Spinal cord (tissue), 10 donors: Measurements from ENCODE around the gene ZNF22. TPM values are rescaled to one million over a fixed set of nuclear protein-coding genes. Genes with fewer than 3 reads are reported as not detected.

Experiments
- DNase-seq, 6 donors: peaks; one replicate each; pipeline versions ENCODE4 v3.0.0 to v3.0.0-alpha.2; 2013 to 2015; ENCODE audit warnings: low spot score in 6 of 6, low read depth in 4 of 6
- H3K27ac ChIP-seq: one replicate; pipeline ENCODE4 v1.5.1; 2013; ENCODE audit warnings: low read depth, low read length, control low read depth
- H3K27me3 ChIP-seq: one replicate; pipeline ENCODE4 v1.6.1; 2013; ENCODE audit warnings: low read length; ENCODE audit not compliant: control insufficient read depth, insufficient read depth
- H3K36me3 ChIP-seq: one replicate; pipeline ENCODE4 v1.6.1; 2013; ENCODE audit warnings: low read length; ENCODE audit not compliant: control insufficient read depth, insufficient read depth
- H3K4me1 ChIP-seq: one replicate; pipeline ENCODE4 v1.6.1; 2013; ENCODE audit warnings: low read length; ENCODE audit not compliant: control insufficient read depth, insufficient read depth
- H3K4me3 ChIP-seq: one replicate; pipeline ENCODE4 v1.5.1; 2013; ENCODE audit warnings: low read depth, low read length, control low read depth
- H3K9me3 ChIP-seq: one replicate; pipeline ENCODE4 v1.6.1; 2013; ENCODE audit warnings: low read length; ENCODE audit not compliant: control insufficient read depth, insufficient read depth
- WGBS: methylation state at CpG from one replicate; pipeline ENCODE4 v1.1.5; 2013; ENCODE audit warnings: missing lambda C conversion rate; ENCODE audit not compliant: insufficient coverage; 5-methylcytosine and 5-hydroxymethylcytosine counted together
- polyA plus RNA-seq, 2 donors: library from polyadenylated mRNA; unstranded; fragments of 120-200 nt; gene quantifications; one replicate each; pipeline ENCODE4 v1.2.1, GENCODE V29; 2013; ENCODE audit not compliant: insufficient read length in 2 of 2
- total RNA-seq, 2 donors: library from RNA; depleted of rRNA in 1 of 2; stranded (reverse); fragments of 120-200 nt in 1 of 2; fragments of >200 nt in 1 of 2; gene quantifications; one replicate each; pipeline versions ENCODE4 v1.2.3 to v1.2.4, GENCODE V29; 2013 to 2014
- donor health status: healthy.

Gene ZNF22
- total and polyA plus RNA-seq, 4 donors = 44.5 to 58.6 (median 46.0) TPM

- Histone ChIP-seq H3K27me3 (no peaks in the 10 kb centered on the region), H3K36me3 (peaks cover 58% of the 10 kb centered on the region), H3K4me3 (no peak overlapping the region), H3K4me1 (peaks cover 60% of the 10 kb centered on the region), H3K9me3 (no peaks in the 10 kb centered on the region), H3K27ac (no peak overlapping the region)
- no peak for DNase-seq
- WGBS = 90% methylated on average over 5 of the region's 8 CpGs
Measured at GRCh38 chr10:44970812-44971395, 29.8 kb upstream of the ZNF22 start.

- no peak overlapping the region for H3K27ac ChIP-seq
- H3K4me1 ChIP-seq = peaks cover 58% of the 10 kb centered on the region
- WGBS = 95% methylated on average over 10 of the region's 11 CpGs
- peaks cover 60% of the 10 kb centered on the region for H3K36me3 ChIP-seq
- no peak for DNase-seq
- H3K27me3 ChIP-seq = no peaks in the 10 kb centered on the region
- no peaks in the 10 kb centered on the region for H3K9me3 ChIP-seq
- no peak overlapping the region for H3K4me3 ChIP-seq
Measured at GRCh38 chr10:44971434-44971833, 29.3 kb upstream of the ZNF22 start.

GRCh38 chr10:44971935-44972757 lies 28.6 kb upstream of the ZNF22 start:
- 96% methylated on average over 4 of the region's 12 CpGs for WGBS
- H3K27me3 ChIP-seq = no peaks in the 10 kb centered on the region
- no peaks in the 10 kb centered on the region for H3K9me3 ChIP-seq
- peaks cover 64% of the 10 kb centered on the region for H3K36me3 ChIP-seq
- H3K4me3 ChIP-seq = no peak overlapping the region
- no peak for DNase-seq
- H3K27ac ChIP-seq = no peak overlapping the region
- peaks cover 62% of the 10 kb centered on the region for H3K4me1 ChIP-seq

- no peaks in the 10 kb centered on the region for H3K9me3 ChIP-seq
- 67% methylated on average over 5 of the region's 6 CpGs for WGBS
- DNase-seq = no peak
- peaks cover 71% of the 10 kb centered on the region for H3K36me3 ChIP-seq
- no peak overlapping the region for H3K4me3 ChIP-seq
- no peak overlapping the region for H3K27ac ChIP-seq
- no peaks in the 10 kb centered on the region for H3K27me3 ChIP-seq
- H3K4me1 ChIP-seq = peaks cover 62% of the 10 kb centered on the region
Measured at GRCh38 chr10:44972874-44973306, 27.8 kb upstream of the ZNF22 start.

GRCh38 chr10:44973323-44974081 lies 27.2 kb upstream of the ZNF22 start:
- Histone ChIP-seq H3K4me3 (no peak overlapping the region), H3K27ac (no peak overlapping the region), H3K4me1 (peaks cover 62% of the 10 kb centered on the region), H3K36me3 (peaks cover 73% of the 10 kb centered on the region), H3K27me3 (no peaks in the 10 kb centered on the region), H3K9me3 (no peaks in the 10 kb centered on the region)
- no peak for DNase-seq
- 69% methylated on average over 15 of the region's 18 CpGs for WGBS

- Histone ChIP-seq H3K9me3 (no peaks in the 10 kb centered on the region), H3K36me3 (peaks cover 73% of the 10 kb centered on the region), H3K4me3 (peak overlapping the region; percentile 39), H3K27ac (peak overlapping the region; percentile 69), H3K27me3 (no peaks in the 10 kb centered on the region), H3K4me1 (peaks cover 63% of the 10 kb centered on the region)
- no peak for DNase-seq
- 37% methylated on average over 7 of the region's 7 CpGs for WGBS
Measured at GRCh38 chr10:44974082-44974627, 26.6 kb upstream of the ZNF22 start.

GRCh38 chr10:44974628-44975430 lies 25.9 kb upstream of the ZNF22 start:
- Histone ChIP-seq H3K27ac (peak overlapping the region; percentile 69), H3K27me3 (no peaks in the 10 kb centered on the region), H3K4me1 (peaks cover 63% of the 10 kb centered on the region), H3K36me3 (peaks cover 74% of the 10 kb centered on the region), H3K9me3 (no peaks in the 10 kb centered on the region), H3K4me3 (peak overlapping the region; percentile 39)
- WGBS = 5% methylated on average over 41 of the region's 46 CpGs
- peak in 2 of 6 donors; percentile 78 to 87 for DNase-seq

- Histone ChIP-seq H3K4me3 (no peak overlapping the region), H3K9me3 (no peaks in the 10 kb centered on the region), H3K27ac (peak overlapping the region; percentile 33), H3K36me3 (peaks cover 69% of the 10 kb centered on the region), H3K4me1 (peaks cover 72% of the 10 kb centered on the region), H3K27me3 (no peaks in the 10 kb centered on the region)
- WGBS = 36% methylated on average over 9 of the region's 10 CpGs
- no peak for DNase-seq
Measured at GRCh38 chr10:44975431-44976331, 25.0 kb upstream of the ZNF22 start.
